ENCODE measurements around the gene FBXW8. TPM values are rescaled to one million over a fixed set of nuclear protein-coding genes. Genes with fewer than 3 reads are reported as not detected.

The FBXW8 gene
- total RNA-seq, 1 experiment from 2014 or later: 24.2 TPM

DNA sequence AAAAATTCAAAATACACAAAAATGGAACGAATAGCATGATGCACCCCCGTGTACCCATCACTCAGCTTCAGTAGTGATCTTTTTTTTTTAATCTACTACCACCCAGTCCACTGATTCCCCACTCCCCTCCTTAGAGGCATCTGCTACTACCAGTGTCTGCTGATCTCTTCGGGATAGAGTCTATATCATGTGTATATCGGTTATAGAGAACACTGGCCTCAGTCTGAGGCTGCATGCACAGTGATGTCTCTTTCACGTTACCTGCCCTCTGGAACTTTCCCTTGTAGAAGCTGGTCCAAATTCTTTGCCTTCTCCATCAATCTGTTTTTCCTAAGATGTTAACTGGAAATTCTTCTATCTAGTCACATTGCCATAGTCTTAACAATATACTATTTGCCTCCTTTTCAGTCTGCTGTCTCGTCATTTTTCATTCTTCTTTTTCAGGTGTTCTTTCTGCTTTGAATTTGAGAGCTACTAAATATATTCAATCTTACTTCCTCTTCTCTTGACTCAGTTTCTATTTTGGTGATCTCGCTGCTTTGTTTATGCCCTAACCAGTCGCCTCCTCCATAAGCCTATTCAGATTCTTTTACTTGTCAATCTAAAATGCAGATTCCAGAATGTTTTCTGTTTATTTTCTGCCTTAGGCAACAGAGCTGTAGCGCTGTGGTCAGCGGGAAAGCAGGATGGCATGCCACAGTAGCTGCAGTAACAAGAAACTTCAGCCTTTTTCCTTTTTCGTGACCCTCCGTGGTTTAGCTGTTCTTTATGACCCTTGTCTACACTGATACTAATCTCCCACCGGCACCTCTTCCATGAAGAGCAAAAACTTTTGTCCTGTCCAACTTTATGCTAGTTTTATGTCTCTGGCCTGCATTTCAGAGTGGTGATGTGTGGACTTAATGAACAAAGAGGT, 67.0 kb downstream of the FBXW8 start:
- intact Hi-C loops (cut with micrococcal nuclease): no loop called here
- no peak for DNase-seq (ENCODE audit: unreplicated experiment)
- Mint-ChIP-seq H3K4me3 (ENCODE audit: unreplicated experiment) (no peak overlapping the region), H3K9me3 (ENCODE audit: unreplicated experiment) (no peaks in the 10 kb centered on the region), H3K27ac (ENCODE audit: low read depth, unreplicated experiment) (no peak overlapping the region), H3K36me3 (ENCODE audit: insufficient read depth, unreplicated experiment) (peaks cover 34% of the 10 kb centered on the region), H3K4me1 (ENCODE audit: insufficient read depth, unreplicated experiment) (no peaks in the 10 kb centered on the region), H3K27me3 (ENCODE audit: insufficient read depth, unreplicated experiment) (no peaks in the 10 kb centered on the region)
- no TSS peak for BruUV-seq (replicated peaks)
- ChIA-PET CTCF (interaction anchor here (0.6 to 1.3 kb wide), 2 partner anchors 28 to 277 kb away, joined by 3 to 9 read pairs; no protein-coding TSS in a partner anchor), POLR2A (interaction anchor here (0.7 kb wide), 1 partner anchor 21 kb away, joined by 3 read pairs; no protein-coding TSS in a partner anchor)
- TF ChIP-seq, protein P1, sequence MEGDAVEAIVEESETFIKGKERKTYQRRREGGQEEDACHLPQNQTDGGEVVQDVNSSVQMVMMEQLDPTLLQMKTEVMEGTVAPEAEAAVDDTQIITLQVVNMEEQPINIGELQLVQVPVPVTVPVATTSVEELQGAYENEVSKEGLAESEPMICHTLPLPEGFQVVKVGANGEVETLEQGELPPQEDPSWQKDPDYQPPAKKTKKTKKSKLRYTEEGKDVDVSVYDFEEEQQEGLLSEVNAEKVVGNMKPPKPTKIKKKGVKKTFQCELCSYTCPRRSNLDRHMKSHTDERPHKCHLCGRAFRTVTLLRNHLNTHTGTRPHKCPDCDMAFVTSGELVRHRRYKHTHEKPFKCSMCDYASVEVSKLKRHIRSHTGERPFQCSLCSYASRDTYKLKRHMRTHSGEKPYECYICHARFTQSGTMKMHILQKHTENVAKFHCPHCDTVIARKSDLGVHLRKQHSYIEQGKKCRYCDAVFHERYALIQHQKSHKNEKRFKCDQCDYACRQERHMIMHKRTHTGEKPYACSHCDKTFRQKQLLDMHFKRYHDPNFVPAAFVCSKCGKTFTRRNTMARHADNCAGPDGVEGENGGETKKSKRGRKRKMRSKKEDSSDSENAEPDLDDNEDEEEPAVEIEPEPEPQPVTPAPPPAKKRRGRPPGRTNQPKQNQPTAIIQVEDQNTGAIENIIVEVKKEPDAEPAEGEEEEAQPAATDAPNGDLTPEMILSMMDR (IDR thresholded peaks at IDR 0.05; ENCODE audit: unreplicated experiment): no peak

DNA sequence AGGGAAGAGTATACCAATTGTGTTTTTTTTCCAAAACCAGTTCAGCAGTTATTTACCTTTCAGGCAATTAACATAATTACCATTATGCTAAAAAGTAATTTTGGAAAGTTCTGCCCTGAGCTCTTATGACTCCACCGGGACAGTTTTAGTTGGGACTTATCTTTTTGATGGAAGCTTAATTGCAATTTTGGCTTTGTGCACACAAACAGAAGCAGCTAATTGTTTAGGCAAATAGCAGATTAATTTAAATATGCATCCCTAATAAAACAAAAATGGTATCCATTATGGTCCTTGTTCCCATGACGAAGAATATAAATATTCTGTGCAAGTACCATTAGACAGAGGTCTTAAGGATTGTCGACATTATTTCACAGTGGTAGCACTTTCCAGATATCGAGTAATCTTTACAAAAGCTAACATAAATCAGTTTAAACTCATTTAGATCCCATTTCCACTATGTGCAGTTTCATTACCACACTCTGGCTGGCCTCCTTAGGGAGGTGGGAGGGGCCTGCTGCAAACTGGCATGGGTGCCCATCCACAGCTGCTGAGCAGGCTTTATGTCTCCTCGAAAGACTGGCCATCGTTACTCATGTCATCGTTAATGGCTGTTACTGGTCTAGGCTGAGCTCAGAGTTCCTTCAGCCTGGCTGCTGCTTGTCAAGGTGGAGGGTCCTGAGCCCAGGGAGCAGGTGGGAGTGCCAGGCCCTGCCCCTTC, 68.2 kb downstream of the FBXW8 start:
- CTCF ChIA-PET: interaction anchor here (0.6 to 1.3 kb wide), 2 partner anchors 27 to 34 kb away, joined by 3 to 4 read pairs; no protein-coding TSS in a partner anchor
- H3K27ac Mint-ChIP-seq (ENCODE audit: low read depth, unreplicated experiment): no peak overlapping the region
- no peaks in the 10 kb centered on the region for H3K27me3 Mint-ChIP-seq (ENCODE audit: insufficient read depth, unreplicated experiment)
- no peak for DNase-seq (ENCODE audit: unreplicated experiment)
- no peaks in the 10 kb centered on the region for H3K9me3 Mint-ChIP-seq (ENCODE audit: unreplicated experiment)
- H3K4me3 Mint-ChIP-seq (ENCODE audit: unreplicated experiment): no peak overlapping the region
- BruUV-seq (replicated peaks): no TSS peak
- POLR2A ChIA-PET: no interaction called here
- H3K36me3 Mint-ChIP-seq (ENCODE audit: insufficient read depth, unreplicated experiment): peaks cover 25% of the 10 kb centered on the region
- H3K4me1 Mint-ChIP-seq (ENCODE audit: insufficient read depth, unreplicated experiment): no peaks in the 10 kb centered on the region
- TF ChIP-seq, protein P1 (IDR thresholded peaks at IDR 0.05; ENCODE audit: unreplicated experiment): no peak
- intact Hi-C loops (cut with micrococcal nuclease): no loop called here

DNA sequence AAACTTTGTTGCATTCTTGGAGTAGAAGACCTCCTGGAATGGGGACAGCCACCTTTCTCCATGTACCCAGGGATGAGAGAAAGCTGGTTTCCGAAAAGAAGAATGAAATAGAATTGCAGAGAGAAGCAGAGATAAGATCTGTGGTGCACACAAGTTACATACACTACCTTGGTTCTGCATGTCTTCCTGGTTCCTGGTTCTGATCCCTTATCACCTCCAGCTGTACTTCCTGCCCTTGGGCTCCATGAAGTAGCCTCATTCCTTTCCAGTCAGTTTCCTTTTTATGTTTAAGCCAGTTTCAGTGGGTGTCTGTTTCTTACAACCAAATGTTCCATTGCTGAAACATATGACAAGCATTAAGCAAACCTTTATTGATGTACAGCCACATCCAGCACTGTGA, 69.3 kb downstream of the FBXW8 start:
- Mint-ChIP-seq H3K36me3 (ENCODE audit: insufficient read depth, unreplicated experiment) (peaks cover 22% of the 10 kb centered on the region), H3K27me3 (ENCODE audit: insufficient read depth, unreplicated experiment) (no peaks in the 10 kb centered on the region), H3K4me3 (ENCODE audit: unreplicated experiment) (no peak overlapping the region), H3K4me1 (ENCODE audit: insufficient read depth, unreplicated experiment) (no peaks in the 10 kb centered on the region), H3K27ac (ENCODE audit: low read depth, unreplicated experiment) (no peak overlapping the region), H3K9me3 (ENCODE audit: unreplicated experiment) (no peaks in the 10 kb centered on the region)
- DNase-seq (ENCODE audit: unreplicated experiment): no peak
- ChIA-PET CTCF (no interaction called here), POLR2A (no interaction called here)
- no TSS peak for BruUV-seq (replicated peaks)
- intact Hi-C loops (cut with micrococcal nuclease): no loop called here
- TF ChIP-seq, protein P1 (IDR thresholded peaks at IDR 0.05; ENCODE audit: unreplicated experiment): no peak

DNA sequence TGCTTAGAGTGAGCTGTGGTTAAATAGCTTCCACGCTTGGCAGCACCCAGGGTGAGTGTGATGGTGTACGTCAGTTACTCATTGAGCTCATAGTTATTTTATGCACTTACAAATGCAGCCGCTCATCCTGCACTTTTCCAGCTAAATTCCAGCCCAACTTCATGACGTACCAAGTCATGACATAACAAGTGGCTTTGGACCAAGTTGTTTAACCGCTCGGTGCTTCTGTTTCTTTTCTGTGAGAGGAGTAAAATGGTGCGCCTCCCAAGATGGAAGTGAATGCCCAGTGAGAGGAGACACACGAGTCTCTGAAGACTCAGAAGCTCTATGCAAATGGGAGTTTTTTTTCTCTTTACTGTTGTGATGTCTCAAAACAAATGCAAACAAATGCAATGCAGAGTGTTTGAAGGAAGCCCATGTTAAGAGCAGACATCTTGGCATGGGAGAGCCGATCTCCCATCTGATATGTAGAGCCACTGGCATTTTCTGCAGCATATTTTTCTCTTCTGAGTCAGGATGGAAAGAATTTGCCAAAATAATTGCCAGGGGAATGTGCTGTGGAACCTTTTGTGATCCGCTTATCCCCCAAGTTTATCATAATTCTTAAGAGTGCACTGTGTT, 72.2 kb downstream of the FBXW8 start:
- peaks cover 35% of the 10 kb centered on the region for H3K36me3 Mint-ChIP-seq (ENCODE audit: insufficient read depth, unreplicated experiment)
- intact Hi-C loops (cut with micrococcal nuclease): no loop called here
- no peak overlapping the region for H3K4me3 Mint-ChIP-seq (ENCODE audit: unreplicated experiment)
- no peaks in the 10 kb centered on the region for H3K4me1 Mint-ChIP-seq (ENCODE audit: insufficient read depth, unreplicated experiment)
- TF ChIP-seq, protein P1 (IDR thresholded peaks at IDR 0.05; ENCODE audit: unreplicated experiment): no peak
- no TSS peak for BruUV-seq (replicated peaks)
- DNase-seq (ENCODE audit: unreplicated experiment): no peak
- no peak overlapping the region for H3K27ac Mint-ChIP-seq (ENCODE audit: low read depth, unreplicated experiment)
- ChIA-PET POLR2A (no interaction called here), CTCF (no interaction called here)
- no peaks in the 10 kb centered on the region for H3K9me3 Mint-ChIP-seq (ENCODE audit: unreplicated experiment)
- no peaks in the 10 kb centered on the region for H3K27me3 Mint-ChIP-seq (ENCODE audit: insufficient read depth, unreplicated experiment)

Data from MCF 10A (cell line).